Loucy (cell line): ENCODE measurements around the gene NUDT13.

ENCODE experiments used
- H2AFZ ChIP-seq: fragments of 200-600 bp; sonication (generic); 2 replicates; pipeline ENCODE4 v1.6.0; 2016; ENCODE audit warnings: antibody characterized with exemption, mild to moderate bottlenecking, low read length, moderate library complexity
- H3F3A ChIP-seq: fragments of 200-600 bp; 2 replicates; pipeline ENCODE4 v1.6.0; 2016; ENCODE audit warnings: antibody characterized with exemption, low read depth, mild to moderate bottlenecking
- H3K27me3 ChIP-seq: fragments of 200-600 bp; sonication (generic); 2 replicates; pipeline ENCODE4 v1.6.1; 2014; ENCODE audit warnings: low read length, mild to moderate bottlenecking; ENCODE audit not compliant: insufficient read depth, poor library complexity, severe bottlenecking
- H3K36me3 ChIP-seq: fragments of 200-600 bp; sonication (generic); 2 replicates; pipeline ENCODE4 v1.6.1; 2016; ENCODE audit warnings: low read length; ENCODE audit not compliant: insufficient read depth
- H3K4me1 ChIP-seq: fragments of 200-600 bp; sonication (generic); 2 replicates; pipeline ENCODE4 v1.5.1; 2014; ENCODE audit warnings: low read length, mild to moderate bottlenecking; ENCODE audit not compliant: insufficient read depth, poor library complexity, severe bottlenecking
- H3K4me2 ChIP-seq: fragments of 200-600 bp; sonication (generic); 2 replicates; pipeline ENCODE4 v1.6.0; 2014; ENCODE audit warnings: antibody characterized with exemption, low read length, low read depth, mild to moderate bottlenecking; ENCODE audit not compliant: poor library complexity, severe bottlenecking
- H3K4me3 ChIP-seq: fragments of 200-600 bp; sonication (generic); 2 replicates; pipeline ENCODE4 v1.5.1; 2014; ENCODE audit warnings: low read length, mild to moderate bottlenecking, mixed read lengths; ENCODE audit not compliant: poor library complexity, severe bottlenecking
- H3K79me2 ChIP-seq: fragments of 200-600 bp; sonication (generic); 2 replicates; pipeline ENCODE4 v1.6.1; 2014; ENCODE audit warnings: low read length; ENCODE audit not compliant: insufficient read depth
- H3K9ac ChIP-seq: fragments of 200-600 bp; sonication (generic); 2 replicates; pipeline ENCODE4 v1.6.0; 2014; ENCODE audit warnings: mild to moderate bottlenecking, low read depth, low read length, moderate library complexity; ENCODE audit not compliant: poor library complexity, severe bottlenecking
- H3K9me2 ChIP-seq: fragments of 200-600 bp; sonication (generic); replicated peaks from 2 replicates; pipeline ENCODE4 v1.6.1; 2016; ENCODE audit warnings: low read depth, low read length, mixed read lengths
- H3K9me3 ChIP-seq: fragments of 200-600 bp; sonication (generic); 2 replicates; pipeline ENCODE4 v1.6.1; 2014; ENCODE audit warnings: mild to moderate bottlenecking, antibody characterized with exemption, low read length, low read depth; ENCODE audit not compliant: insufficient read depth
- H4K20me1 ChIP-seq: fragments of 200-600 bp; sonication (generic); 2 replicates; pipeline ENCODE4 v1.6.0; 2014; ENCODE audit warnings: antibody characterized with exemption, low read length, mild to moderate bottlenecking; ENCODE audit not compliant: insufficient read depth, poor library complexity, severe bottlenecking
- EZH2phosphoT487 ChIP-seq: fragments of 200-600 bp; IDR thresholded peaks from 2 replicates; pipeline ENCODE4 v1.6.1; 2018; ENCODE audit warnings: antibody characterized with exemption, mild to moderate bottlenecking, moderate library complexity, borderline replicate concordance
- TF ChIP-seq, protein P1 (sequence below): fragments of 200-600 bp; sonication (generic); conservative IDR thresholded peaks from 2 replicates; pipeline ENCODE4 v1.5.1; 2014; ENCODE audit warnings: mild to moderate bottlenecking, antibody characterized with exemption, low read length

Gene NUDT13

DNA sequence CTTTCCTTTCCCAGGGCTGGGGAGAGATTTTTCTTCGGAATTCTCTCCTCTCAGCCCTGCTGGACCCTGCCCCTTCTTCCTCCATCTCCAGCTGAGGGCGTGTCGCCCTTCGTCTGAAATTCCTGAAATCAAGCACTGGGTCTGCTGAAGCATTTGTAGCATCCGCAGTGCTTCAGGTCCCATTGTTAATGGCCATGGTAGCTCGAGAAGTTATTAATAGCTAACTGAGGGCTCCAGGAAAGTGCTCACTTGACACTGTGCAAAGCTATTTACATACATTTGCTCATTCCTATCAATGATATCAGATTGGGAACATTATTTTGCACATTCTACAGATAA, 58.2 kb downstream of the NUDT13 start:
- no peaks in the 10 kb centered on the region for H3K9me3 ChIP-seq
- peaks cover 50% of the 10 kb centered on the region for H3K79me2 ChIP-seq
- no peaks in the 10 kb centered on the region for H3K9me2 ChIP-seq
- peak overlapping the region; percentile 88 for H3K9ac ChIP-seq
- H3F3A ChIP-seq = peaks cover 3% of the 10 kb centered on the region; the same call in 1 of the 2 replicates
- peak overlapping the region; percentile 90 for H2AFZ ChIP-seq
- no peaks in the 10 kb centered on the region for H3K36me3 ChIP-seq
- TF ChIP-seq EZH2phosphoT487 = no peak
- TF ChIP-seq, protein P1, sequence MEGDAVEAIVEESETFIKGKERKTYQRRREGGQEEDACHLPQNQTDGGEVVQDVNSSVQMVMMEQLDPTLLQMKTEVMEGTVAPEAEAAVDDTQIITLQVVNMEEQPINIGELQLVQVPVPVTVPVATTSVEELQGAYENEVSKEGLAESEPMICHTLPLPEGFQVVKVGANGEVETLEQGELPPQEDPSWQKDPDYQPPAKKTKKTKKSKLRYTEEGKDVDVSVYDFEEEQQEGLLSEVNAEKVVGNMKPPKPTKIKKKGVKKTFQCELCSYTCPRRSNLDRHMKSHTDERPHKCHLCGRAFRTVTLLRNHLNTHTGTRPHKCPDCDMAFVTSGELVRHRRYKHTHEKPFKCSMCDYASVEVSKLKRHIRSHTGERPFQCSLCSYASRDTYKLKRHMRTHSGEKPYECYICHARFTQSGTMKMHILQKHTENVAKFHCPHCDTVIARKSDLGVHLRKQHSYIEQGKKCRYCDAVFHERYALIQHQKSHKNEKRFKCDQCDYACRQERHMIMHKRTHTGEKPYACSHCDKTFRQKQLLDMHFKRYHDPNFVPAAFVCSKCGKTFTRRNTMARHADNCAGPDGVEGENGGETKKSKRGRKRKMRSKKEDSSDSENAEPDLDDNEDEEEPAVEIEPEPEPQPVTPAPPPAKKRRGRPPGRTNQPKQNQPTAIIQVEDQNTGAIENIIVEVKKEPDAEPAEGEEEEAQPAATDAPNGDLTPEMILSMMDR = no peak
- H3K4me3 ChIP-seq = peak overlapping the region; percentile 96
- peaks cover 28% of the 10 kb centered on the region for H3K4me1 ChIP-seq
- H3K27me3 ChIP-seq = no peaks in the 10 kb centered on the region
- H4K20me1 ChIP-seq = peaks cover 11% of the 10 kb centered on the region
- H3K4me2 ChIP-seq = peak overlapping the region; percentile 100

DNA sequence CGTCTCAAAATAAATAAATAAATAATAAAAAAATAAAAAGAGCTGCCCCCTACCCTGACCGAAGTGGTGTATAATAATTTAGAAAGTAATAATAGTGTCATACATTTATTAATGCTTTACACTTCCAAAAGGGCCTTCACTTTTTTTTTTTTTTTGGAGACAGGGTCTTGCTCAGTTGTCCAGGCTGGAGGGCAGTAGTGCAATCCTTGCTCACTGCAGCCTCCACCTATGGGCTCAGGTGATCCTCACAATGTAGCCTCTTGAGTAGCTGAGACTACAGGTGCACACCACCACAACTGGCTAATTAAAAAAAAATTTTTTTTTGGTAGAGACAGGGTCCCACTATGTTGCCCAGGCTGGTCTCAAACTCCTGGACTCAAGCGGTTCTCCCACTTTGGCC, 59.1 kb downstream of the NUDT13 start:
- Histone ChIP-seq H3K4me3 (no peak overlapping the region), H3K9ac (no peak overlapping the region), H2AFZ (no peak overlapping the region), H3F3A (peaks cover 3% of the 10 kb centered on the region; the same call in 1 of the 2 replicates), H3K9me2 (no peaks in the 10 kb centered on the region), H4K20me1 (peaks cover 8% of the 10 kb centered on the region), H3K4me2 (no peak overlapping the region), H3K9me3 (no peaks in the 10 kb centered on the region), H3K4me1 (peaks cover 23% of the 10 kb centered on the region), H3K79me2 (peaks cover 44% of the 10 kb centered on the region), H3K27me3 (no peaks in the 10 kb centered on the region), H3K36me3 (no peaks in the 10 kb centered on the region)
- no peak for TF ChIP-seq EZH2phosphoT487
- TF ChIP-seq, protein P1 = no peak

DNA sequence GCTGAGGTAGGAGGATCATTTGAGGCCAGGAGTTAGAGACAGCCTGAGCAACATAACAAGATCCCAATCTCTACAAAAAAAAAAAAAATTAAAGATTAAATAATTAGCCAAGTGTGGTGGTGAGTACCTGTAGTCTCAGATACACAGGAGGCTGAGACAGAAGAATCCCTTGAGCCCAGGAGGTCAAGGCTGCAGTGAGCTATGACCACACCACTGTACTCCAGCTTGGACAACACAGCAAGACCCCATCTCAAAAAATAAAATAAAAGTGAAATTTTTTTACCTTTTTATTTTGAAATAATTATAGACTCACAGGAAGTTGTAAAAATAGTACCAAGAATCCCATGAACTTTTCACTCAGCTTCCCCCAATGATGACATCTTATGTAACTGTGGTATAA, 62.6 kb downstream of the NUDT13 start:
- no peaks in the 10 kb centered on the region for H3K36me3 ChIP-seq
- peaks cover 4% of the 10 kb centered on the region for H3K4me1 ChIP-seq
- H3K4me3 ChIP-seq = no peak overlapping the region
- H4K20me1 ChIP-seq = no peaks in the 10 kb centered on the region
- H3K79me2 ChIP-seq = peaks cover 13% of the 10 kb centered on the region
- no peak for TF ChIP-seq EZH2phosphoT487
- TF ChIP-seq, protein P1 = no peak
- H2AFZ ChIP-seq = no peak overlapping the region
- no peaks in the 10 kb centered on the region for H3K9me3 ChIP-seq
- H3K4me2 ChIP-seq = no peak overlapping the region
- no peaks in the 10 kb centered on the region for H3K27me3 ChIP-seq
- H3K9ac ChIP-seq = no peak overlapping the region
- no peaks in the 10 kb centered on the region for H3K9me2 ChIP-seq
- peaks cover 3% of the 10 kb centered on the region; the same call in 1 of the 2 replicates for H3F3A ChIP-seq
